Upper lobe of left lung (tissue), 4 donors: ENCODE measurements around the gene FAM78B.

ENCODE experiments used
- EP300 ChIP-seq, 4 donors: sonication (generic); formaldehyde crosslinking; IDR thresholded peaks; one replicate each; pipeline ENCODE4 v1.5.1; 2017; ENCODE audit warnings: antibody characterized with exemption in 4 of 4, control low read depth in 2 of 4
- POLR2A ChIP-seq, 4 donors: fragments of 450-650 bp; IDR thresholded peaks; one replicate each; pipeline ENCODE4 v1.5.1; 2016 to 2017; ENCODE audit warnings: antibody characterized with exemption in 4 of 4, mild to moderate bottlenecking in 2 of 4

GRCh38 chr1:166151804-166152203 is 15.0 kb downstream of the FAM78B start:
- TF ChIP-seq POLR2A (IDR thresholded peaks at IDR 0.05) = no peak
- no peak for TF ChIP-seq EP300 (IDR thresholded peaks at IDR 0.05)
